Measurements from ENCODE around the gene ARHGAP22. TPM values are rescaled to one million over a fixed set of nuclear protein-coding genes. Genes with fewer than 3 reads are reported as not detected.

Gene ARHGAP22
- total RNA-seq, 6 donors from 2014 or later = 1.4 to 25.1 (median 7.1) TPM

- H3K4me1 ChIP-seq = peaks cover 4 to 19% (median 10%) of the 10 kb centered on the region in 4 donors
- no peaks in the 10 kb centered on the region for H3K27me3 ChIP-seq
- WGBS, 2 donors = 61 to 63% methylated on average over 3 of the region's 3 CpGs
- no peaks in the 10 kb centered on the region for H3K36me3 ChIP-seq
- ATAC-seq (ENCODE audit: low FRiP score in 2 of 2) = no peak
- no peak for DNase-seq
- H3K9me3 ChIP-seq = no peaks in the 10 kb centered on the region
- H3K4me3 ChIP-seq = no peak overlapping the region
- TF ChIP-seq, protein P1, sequence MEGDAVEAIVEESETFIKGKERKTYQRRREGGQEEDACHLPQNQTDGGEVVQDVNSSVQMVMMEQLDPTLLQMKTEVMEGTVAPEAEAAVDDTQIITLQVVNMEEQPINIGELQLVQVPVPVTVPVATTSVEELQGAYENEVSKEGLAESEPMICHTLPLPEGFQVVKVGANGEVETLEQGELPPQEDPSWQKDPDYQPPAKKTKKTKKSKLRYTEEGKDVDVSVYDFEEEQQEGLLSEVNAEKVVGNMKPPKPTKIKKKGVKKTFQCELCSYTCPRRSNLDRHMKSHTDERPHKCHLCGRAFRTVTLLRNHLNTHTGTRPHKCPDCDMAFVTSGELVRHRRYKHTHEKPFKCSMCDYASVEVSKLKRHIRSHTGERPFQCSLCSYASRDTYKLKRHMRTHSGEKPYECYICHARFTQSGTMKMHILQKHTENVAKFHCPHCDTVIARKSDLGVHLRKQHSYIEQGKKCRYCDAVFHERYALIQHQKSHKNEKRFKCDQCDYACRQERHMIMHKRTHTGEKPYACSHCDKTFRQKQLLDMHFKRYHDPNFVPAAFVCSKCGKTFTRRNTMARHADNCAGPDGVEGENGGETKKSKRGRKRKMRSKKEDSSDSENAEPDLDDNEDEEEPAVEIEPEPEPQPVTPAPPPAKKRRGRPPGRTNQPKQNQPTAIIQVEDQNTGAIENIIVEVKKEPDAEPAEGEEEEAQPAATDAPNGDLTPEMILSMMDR (IDR thresholded peaks at IDR 0.05) = no peak
- TF ChIP-seq POLR2A (IDR thresholded peaks at IDR 0.05) = no peak
- no peak for TF ChIP-seq POLR2AphosphoS5 (IDR thresholded peaks at IDR 0.05)
- no peak for TF ChIP-seq EP300 (IDR thresholded peaks at IDR 0.05)
- H3K27ac ChIP-seq = no peak overlapping the region
Observed at GRCh38 chr10:48400129-48400849, 204.6 kb downstream of the ARHGAP22 start.

- Histone ChIP-seq H3K4me1 (peaks cover 4 to 19% (median 10%) of the 10 kb centered on the region in 4 donors), H3K27ac (no peak overlapping the region), H3K4me3 (no peak overlapping the region), H3K27me3 (no peaks in the 10 kb centered on the region), H3K36me3 (no peaks in the 10 kb centered on the region), H3K9me3 (no peaks in the 10 kb centered on the region)
- 97 to 100% methylated on average over 1 of the region's 1 CpG for WGBS, 2 donors
- ATAC-seq (ENCODE audit: low FRiP score in 2 of 2) (no peak), DNase-seq (no peak)
- TF ChIP-seq POLR2AphosphoS5 (IDR thresholded peaks at IDR 0.05) (no peak), POLR2A (IDR thresholded peaks at IDR 0.05) (no peak), EP300 (IDR thresholded peaks at IDR 0.05) (no peak)
- TF ChIP-seq, protein P1 (IDR thresholded peaks at IDR 0.05) = no peak
Observed at GRCh38 chr10:48399551-48399950, 205.3 kb downstream of the ARHGAP22 start.

DNA sequence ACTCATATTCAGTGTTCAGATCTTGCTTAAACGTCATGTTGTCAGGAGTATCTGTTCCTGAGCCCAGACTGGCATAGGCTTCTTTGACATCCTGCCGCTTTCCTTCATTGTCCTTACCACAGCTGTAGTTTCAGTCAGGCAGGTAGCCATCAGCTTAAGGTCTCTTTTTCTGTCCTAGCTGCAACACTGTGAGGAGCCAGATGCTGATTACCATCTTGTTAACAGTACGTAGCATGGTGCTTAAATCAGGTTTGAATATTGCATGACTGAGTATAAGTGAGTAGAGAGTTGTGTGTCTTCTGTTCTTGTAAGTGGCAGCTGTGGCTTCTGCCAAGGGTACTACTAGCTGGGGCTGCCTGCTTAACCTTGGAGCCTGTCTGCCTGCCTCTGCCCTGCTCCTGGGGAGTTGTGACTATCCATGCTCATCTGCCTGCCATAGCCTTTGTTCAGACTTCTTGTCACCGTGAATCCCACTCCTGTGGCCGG is 205.8 kb downstream of the ARHGAP22 start:
- Histone ChIP-seq H3K27ac (no peak overlapping the region), H3K4me1 (peaks cover 4 to 19% (median 10%) of the 10 kb centered on the region in 4 donors), H3K4me3 (no peak overlapping the region), H3K27me3 (no peaks in the 10 kb centered on the region), H3K9me3 (no peaks in the 10 kb centered on the region), H3K36me3 (no peaks in the 10 kb centered on the region)
- ATAC-seq (ENCODE audit: low FRiP score in 2 of 2) (no peak), DNase-seq (no peak)
- TF ChIP-seq, protein P1 (IDR thresholded peaks at IDR 0.05) = no peak
- TF ChIP-seq POLR2A (IDR thresholded peaks at IDR 0.05) = no peak
- TF ChIP-seq POLR2AphosphoS5 (IDR thresholded peaks at IDR 0.05) = no peak
- TF ChIP-seq EP300 (IDR thresholded peaks at IDR 0.05) = no peak
- 73 to 80% methylated on average over 5 of the region's 5 CpGs for WGBS, 2 donors

DNA sequence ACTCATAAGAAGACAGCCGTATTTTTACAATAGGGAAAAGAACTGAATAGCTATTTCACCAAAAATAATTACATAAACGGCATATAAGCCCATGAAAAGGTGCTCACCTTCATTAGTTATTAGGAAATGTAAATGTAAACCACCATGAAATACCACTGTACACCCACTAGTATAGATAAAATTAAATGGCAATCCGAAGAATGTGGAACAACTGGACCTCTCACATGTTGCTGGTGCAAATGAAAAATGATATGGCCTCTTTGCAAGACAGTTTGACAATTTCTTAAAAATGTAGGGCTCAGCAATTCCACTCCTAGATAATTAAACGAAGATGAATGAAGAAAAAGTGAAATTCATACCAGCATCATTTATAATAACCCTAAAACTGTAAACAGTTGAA is 206.6 kb downstream of the ARHGAP22 start:
- ATAC-seq (ENCODE audit: low FRiP score in 2 of 2) = no peak
- no peak for DNase-seq
- Histone ChIP-seq H3K27me3 (no peaks in the 10 kb centered on the region), H3K36me3 (no peaks in the 10 kb centered on the region), H3K27ac (no peak overlapping the region), H3K9me3 (no peaks in the 10 kb centered on the region), H3K4me1 (peaks cover 4 to 19% (median 10%) of the 10 kb centered on the region in 4 donors), H3K4me3 (no peak overlapping the region)
- WGBS, 2 donors = 80 to 81% methylated on average over 4 of the region's 4 CpGs
- TF ChIP-seq, protein P1 (IDR thresholded peaks at IDR 0.05) = no peak
- TF ChIP-seq POLR2AphosphoS5 (IDR thresholded peaks at IDR 0.05) = no peak
- no peak for TF ChIP-seq EP300 (IDR thresholded peaks at IDR 0.05)
- TF ChIP-seq POLR2A (IDR thresholded peaks at IDR 0.05) = no peak

Small RNA genes lying within 50 kb of the gene (small RNA-seq; reads per million reads assigned to genes)
- gene AC016397.1 = 0 reads per million in 4 donors

Other genes with a start within 250 kb of the ARHGAP22 start
- 10 to 100 TPM; 10.1 to 48.9 (median 32.1) TPM for gene WDFY4, start 79.8 kb upstream of the ARHGAP22 start, total RNA-seq

Data from upper lobe of left lung (tissue), 6 donors.